A549 (cell line): ENCODE measurements around the gene AKNAD1.

Experiments
- CEBPB ChIP-seq, 2 experiments: fragments of >200 bp in 1 of 2; sonication (Bioruptor Twin) in 1 of 2; formaldehyde crosslinking in 1 of 2; IDR thresholded peaks; 2 replicates each; pipeline ENCODE4 v1.6.1; 2012 to 2016
- CHD4 ChIP-seq: fragments of 200-600 bp; sonication (generic); IDR thresholded peaks from 2 replicates; pipeline ENCODE4 v1.6.1; 2016; ENCODE audit warnings: antibody characterized with exemption, mild to moderate bottlenecking, borderline replicate concordance
- MAX ChIP-seq: IDR thresholded peaks from 2 replicates; pipeline ENCODE4 v1.6.1; 2012
- NPAS2 ChIP-seq: fragments of 250-450 bp; sonication (Bioruptor Pico); IDR thresholded peaks from 2 replicates; pipeline ENCODE4 v1.8.0; 2022; ENCODE audit warnings: mild to moderate bottlenecking, moderate library complexity, borderline replicate concordance
- POLR2A ChIP-seq: IDR thresholded peaks from 2 replicates; pipeline ENCODE4 v1.6.1; 2012; ENCODE audit warnings: mild to moderate bottlenecking, low read length
- RARB ChIP-seq: fragments of 250-450 bp; sonication (Bioruptor Pico); IDR thresholded peaks from 2 replicates; pipeline ENCODE4 v1.8.0; 2021; ENCODE audit warnings: mild to moderate bottlenecking, moderate library complexity
- RFX5 ChIP-seq: fragments of 450-650 bp; IDR thresholded peaks from 2 replicates; pipeline ENCODE4 v1.7.1; 2014; ENCODE audit warnings: antibody characterized with exemption, mild to moderate bottlenecking, moderate library complexity
- SMC3 ChIP-seq: fragments of >200 bp; sonication (Bioruptor Twin); formaldehyde crosslinking; IDR thresholded peaks from 3 replicates; pipeline ENCODE4 v1.6.1; 2018; ENCODE audit warnings: inconsistent platforms
- TF ChIP-seq, protein P1 (sequence below): IDR thresholded peaks from 2 replicates; pipeline ENCODE4 v1.6.1; 2012
- TF ChIP-seq, protein P2 (sequence below): fragments of >200 bp; sonication (Bioruptor Twin); formaldehyde crosslinking; IDR thresholded peaks from 3 replicates; pipeline ENCODE4 v1.5.1; 2016
- TF ChIP-seq, protein P3 (sequence below): fragments of 150-350 bp; IDR thresholded peaks from 2 replicates; pipeline ENCODE4 v1.6.1; 2014; ENCODE audit warnings: low read depth, mild to moderate bottlenecking, low read length
- TF ChIP-seq, protein P4 (sequence below): fragments of >200 bp; sonication (Bioruptor Twin); formaldehyde crosslinking; IDR thresholded peaks from 2 replicates; pipeline ENCODE4 v1.6.1; 2016

DNA sequence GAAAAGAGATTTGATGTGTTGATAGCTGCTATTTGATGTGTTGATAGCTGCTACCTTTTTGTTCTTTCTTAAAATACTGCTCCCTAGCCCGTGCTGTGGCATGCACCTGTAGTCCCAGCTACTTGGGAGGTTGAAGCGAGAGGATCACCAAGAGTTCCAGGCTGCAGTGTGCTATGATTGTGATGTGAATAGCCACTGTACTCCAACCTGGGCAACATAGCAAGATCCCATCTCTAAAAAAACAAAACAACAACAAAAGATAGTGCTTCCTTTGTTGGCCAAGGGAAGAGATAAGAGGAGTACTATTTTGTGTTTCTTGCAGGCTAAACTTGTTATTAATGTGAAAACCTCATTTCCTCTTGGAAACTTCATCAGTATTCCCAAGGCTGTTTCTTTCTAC, 25.9 kb upstream of the AKNAD1 start:
- TF ChIP-seq, protein P1, sequence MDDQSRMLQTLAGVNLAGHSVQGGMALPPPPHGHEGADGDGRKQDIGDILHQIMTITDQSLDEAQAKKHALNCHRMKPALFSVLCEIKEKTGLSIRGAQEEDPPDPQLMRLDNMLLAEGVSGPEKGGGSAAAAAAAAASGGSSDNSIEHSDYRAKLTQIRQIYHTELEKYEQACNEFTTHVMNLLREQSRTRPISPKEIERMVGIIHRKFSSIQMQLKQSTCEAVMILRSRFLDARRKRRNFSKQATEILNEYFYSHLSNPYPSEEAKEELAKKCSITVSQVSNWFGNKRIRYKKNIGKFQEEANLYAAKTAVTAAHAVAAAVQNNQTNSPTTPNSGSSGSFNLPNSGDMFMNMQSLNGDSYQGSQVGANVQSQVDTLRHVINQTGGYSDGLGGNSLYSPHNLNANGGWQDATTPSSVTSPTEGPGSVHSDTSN = no peak
- TF ChIP-seq SMC3 = no peak
- TF ChIP-seq, protein P2, sequence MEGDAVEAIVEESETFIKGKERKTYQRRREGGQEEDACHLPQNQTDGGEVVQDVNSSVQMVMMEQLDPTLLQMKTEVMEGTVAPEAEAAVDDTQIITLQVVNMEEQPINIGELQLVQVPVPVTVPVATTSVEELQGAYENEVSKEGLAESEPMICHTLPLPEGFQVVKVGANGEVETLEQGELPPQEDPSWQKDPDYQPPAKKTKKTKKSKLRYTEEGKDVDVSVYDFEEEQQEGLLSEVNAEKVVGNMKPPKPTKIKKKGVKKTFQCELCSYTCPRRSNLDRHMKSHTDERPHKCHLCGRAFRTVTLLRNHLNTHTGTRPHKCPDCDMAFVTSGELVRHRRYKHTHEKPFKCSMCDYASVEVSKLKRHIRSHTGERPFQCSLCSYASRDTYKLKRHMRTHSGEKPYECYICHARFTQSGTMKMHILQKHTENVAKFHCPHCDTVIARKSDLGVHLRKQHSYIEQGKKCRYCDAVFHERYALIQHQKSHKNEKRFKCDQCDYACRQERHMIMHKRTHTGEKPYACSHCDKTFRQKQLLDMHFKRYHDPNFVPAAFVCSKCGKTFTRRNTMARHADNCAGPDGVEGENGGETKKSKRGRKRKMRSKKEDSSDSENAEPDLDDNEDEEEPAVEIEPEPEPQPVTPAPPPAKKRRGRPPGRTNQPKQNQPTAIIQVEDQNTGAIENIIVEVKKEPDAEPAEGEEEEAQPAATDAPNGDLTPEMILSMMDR = no peak
- no peak for TF ChIP-seq CHD4
- TF ChIP-seq, protein P3, sequence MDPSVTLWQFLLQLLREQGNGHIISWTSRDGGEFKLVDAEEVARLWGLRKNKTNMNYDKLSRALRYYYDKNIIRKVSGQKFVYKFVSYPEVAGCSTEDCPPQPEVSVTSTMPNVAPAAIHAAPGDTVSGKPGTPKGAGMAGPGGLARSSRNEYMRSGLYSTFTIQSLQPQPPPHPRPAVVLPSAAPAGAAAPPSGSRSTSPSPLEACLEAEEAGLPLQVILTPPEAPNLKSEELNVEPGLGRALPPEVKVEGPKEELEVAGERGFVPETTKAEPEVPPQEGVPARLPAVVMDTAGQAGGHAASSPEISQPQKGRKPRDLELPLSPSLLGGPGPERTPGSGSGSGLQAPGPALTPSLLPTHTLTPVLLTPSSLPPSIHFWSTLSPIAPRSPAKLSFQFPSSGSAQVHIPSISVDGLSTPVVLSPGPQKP = no peak
- TF ChIP-seq RFX5 = no peak
- TF ChIP-seq CEBPB (IDR thresholded peaks at IDR 0.05) = no peak
- TF ChIP-seq, protein P4, sequence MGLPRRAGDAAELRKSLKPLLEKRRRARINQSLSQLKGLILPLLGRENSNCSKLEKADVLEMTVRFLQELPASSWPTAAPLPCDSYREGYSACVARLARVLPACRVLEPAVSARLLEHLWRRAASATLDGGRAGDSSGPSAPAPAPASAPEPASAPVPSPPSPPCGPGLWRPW = no peak
- TF ChIP-seq MAX = no peak
- TF ChIP-seq POLR2A = no peak
- TF ChIP-seq NPAS2 (CRISPR knock-in tag) = no peak
- no peak for TF ChIP-seq RARB
